Left colon (tissue), 2 donors: Measurements from ENCODE around the gene CNPPD1. TPM values are rescaled to one million over a fixed set of nuclear protein-coding genes. Genes with fewer than 3 reads are reported as not detected.
A peak's percentile ranks its signal among the peaks of the same experiment; 100 is the strongest.

Experiments
- ATAC-seq: fragments of 200-7000 bp; cut with Tn5 transposase; one replicate; pipeline ENCODE4 v1.9.1; 2020; ENCODE audit warnings: mild to moderate bottlenecking, moderate library complexity
- DNase-seq, 2 donors: peaks; one replicate each; pipeline ENCODE4 v3.0.0-alpha.2; 2020
- intact Hi-C, 2 donors: fragments of 100-400 bp; cut with DNase I in 1 of 2; cut with micrococcal nuclease in 1 of 2; formaldehyde crosslinking; loops; one replicate each; pipeline versions ENCODE4 v1.11.2 to v1.14.0; 2022; cut with DNase I, micrococcal nuclease
- total RNA-seq, 2 donors: library from RNA; stranded (reverse); fragmentation: NEBNext Ultra II Directional; extraction: Animal tissue kit (Norgen Biotek cat#: 25700); gene quantifications; one replicate each; pipeline ENCODE4 v1.2.1, GENCODE V29; 2021
- donor health status: DM: no; HTN: no; CAD: no.
- donor health status: DM: yes; HTN: yes; CAD: no.

Gene CNPPD1
- total RNA-seq, 2 donors from 2014 or later: 119 TPM

DNA sequence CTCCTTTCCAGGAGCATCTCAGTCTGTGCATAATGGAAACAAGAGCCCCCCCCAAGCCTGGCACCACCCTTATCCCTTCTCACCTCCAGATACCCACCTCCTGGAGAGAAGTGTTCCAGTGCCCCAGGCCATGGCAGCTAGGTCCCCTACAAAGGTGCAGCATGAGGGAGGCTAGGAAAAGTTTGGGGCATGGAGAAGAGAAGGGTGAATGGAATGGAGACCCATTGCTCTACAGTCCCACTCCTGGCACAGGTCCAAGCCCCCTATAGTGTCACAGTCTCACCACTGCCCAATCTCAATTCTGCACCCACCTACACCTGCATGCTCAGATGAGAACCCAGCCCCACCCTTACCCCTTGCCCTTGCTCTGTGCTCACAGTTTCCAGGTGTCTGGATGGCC is 7.8 kb downstream of the CNPPD1 start:
- DNase-seq: no peak
- no peak for ATAC-seq
- intact Hi-C loops: loop anchor here in 1 of 2 donors (10.0 kb wide), 1 partner anchor 126 kb away; no protein-coding TSS in a partner anchor

DNA sequence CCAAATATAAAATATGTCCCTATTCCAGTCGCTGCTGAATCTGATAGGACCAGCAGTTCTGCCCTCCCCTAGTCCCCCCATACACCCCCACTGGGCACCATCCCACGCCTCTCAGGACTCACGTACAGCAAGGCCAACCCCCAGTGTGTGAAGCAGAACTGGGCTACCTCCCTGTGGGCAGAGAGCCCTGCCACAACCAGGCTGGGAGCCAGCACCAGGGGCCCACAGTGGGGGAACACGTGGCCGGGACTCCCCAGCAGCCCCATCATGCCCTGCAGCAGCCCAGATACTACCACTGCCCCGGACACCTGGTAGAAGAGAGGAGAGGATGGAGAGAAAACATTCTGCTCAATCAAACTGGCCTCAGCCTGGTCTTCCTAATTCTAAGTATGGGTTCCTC is 8.2 kb downstream of the CNPPD1 start:
- DNase-seq (no peak), ATAC-seq (no peak)
- intact Hi-C loops: loop anchor here in 1 of 2 donors (10.0 kb wide), 1 partner anchor 126 kb away; no protein-coding TSS in a partner anchor

DNA sequence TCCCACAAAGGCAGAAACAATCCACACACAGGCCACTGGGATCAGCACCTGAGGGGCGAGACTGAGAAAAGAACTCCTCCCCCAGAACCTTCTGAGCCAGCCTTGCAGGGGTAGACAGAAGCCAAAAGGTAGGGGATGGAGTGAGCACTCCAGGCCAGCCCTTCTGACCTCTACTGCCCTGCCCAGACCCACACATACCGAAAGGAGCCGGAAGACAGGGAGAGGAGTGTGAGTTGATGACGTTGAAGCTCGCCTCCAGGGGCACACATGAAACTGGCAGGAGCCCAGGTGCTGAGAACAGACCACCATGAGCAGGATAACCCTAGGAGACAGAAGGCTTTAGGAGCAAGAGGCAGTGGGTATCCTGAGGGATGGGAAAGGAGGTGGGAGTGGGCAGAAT is 8.7 kb downstream of the CNPPD1 start:
- ATAC-seq: no peak
- DNase-seq: no peak
- intact Hi-C loops: loop anchor here in 1 of 2 donors (10.0 kb wide), 1 partner anchor 127 kb away; no protein-coding TSS in a partner anchor

DNA sequence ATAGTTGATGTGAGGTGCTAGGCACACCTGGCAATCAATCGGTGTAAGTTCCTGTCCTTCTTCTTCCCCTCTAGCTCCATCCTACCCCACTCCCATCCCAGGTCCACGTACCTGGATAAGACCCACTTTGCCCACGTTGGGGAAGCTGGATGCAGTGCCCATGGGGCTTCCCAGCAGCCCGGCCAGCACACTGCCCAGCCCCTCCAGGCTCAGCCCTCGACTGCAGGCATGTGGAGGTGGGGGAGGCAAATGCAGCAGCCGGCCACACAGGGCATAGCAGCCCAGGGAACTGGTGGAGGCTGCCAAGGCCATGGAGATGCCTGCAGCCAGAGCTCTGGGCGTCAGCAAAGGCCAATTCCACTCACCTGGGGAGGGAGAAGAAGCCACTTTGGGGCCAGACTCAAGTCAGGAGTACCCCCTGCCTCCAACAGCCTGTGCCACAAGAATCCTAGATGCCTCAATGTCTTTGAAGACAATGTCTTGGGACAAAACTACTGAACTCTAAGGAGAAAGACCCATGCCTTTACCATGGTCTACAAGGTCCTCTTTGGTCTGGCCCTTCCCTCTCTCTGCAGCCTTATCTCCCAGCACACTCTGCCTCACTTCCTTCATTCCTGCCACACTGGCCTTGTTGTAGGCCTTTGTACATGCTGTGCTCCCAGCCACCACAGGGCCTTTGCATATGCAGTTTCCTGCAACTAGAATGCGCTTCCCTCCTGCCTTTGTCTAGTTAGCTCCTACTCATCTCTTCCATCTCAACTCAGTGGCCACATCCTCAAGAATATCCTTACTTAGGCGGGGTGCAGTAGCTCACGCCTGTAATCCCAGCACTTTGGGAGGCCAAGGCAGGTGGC is 11.4 kb downstream of the CNPPD1 start:
- no peak for DNase-seq
- intact Hi-C loops: loop anchor here in 1 of 2 donors (10.0 kb wide), 1 partner anchor 130 kb away; no protein-coding TSS in a partner anchor
- ATAC-seq: no peak

DNA sequence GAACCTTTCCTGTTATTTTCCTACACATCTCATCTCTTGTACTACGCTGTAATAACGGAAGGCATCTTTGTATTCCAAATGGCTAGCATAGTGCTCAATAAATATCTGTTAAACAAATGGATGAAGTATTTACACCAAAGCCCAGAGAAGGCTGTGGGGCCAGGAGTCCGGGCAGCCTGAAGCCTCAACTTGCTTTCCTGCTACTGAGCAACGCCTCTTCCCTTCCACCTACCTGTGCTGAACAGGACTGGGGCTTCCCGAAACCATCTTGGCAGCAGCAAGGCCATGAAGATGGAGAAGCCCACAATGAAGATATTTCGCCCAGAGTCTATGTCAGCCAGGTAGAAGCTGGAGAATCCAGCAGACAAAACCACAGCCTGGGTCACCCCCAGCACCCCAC is 13.6 kb downstream of the CNPPD1 start:
- intact Hi-C loops: loop anchor here in 1 of 2 donors (10.0 kb wide), 1 partner anchor 132 kb away; no protein-coding TSS in a partner anchor
- no peak for ATAC-seq
- no peak for DNase-seq

DNA sequence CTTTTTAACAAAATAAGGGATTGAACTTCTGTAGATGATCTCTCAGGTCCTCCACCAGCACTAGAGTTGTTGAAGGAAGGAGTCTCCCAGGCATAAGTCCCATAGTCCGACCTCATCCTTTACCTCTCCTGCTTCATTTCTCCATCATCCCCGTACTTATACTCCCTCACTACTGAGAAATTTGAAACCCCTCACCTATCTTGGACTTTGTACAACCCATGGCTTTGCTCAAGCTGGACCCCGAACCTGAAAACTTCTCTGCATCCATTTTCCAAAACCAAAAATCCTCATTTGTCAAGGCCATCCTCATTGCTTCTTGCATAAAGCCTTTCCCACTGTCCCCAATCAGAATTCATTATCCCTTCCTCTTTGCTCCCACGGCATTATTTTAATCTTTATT is 15.6 kb downstream of the CNPPD1 start:
- ATAC-seq: no peak
- intact Hi-C loops: loop anchor here (2.0 to 10.0 kb wide), 2 partner anchors 134 to 138 kb away; no protein-coding TSS in a partner anchor
- DNase-seq: no peak

DNA sequence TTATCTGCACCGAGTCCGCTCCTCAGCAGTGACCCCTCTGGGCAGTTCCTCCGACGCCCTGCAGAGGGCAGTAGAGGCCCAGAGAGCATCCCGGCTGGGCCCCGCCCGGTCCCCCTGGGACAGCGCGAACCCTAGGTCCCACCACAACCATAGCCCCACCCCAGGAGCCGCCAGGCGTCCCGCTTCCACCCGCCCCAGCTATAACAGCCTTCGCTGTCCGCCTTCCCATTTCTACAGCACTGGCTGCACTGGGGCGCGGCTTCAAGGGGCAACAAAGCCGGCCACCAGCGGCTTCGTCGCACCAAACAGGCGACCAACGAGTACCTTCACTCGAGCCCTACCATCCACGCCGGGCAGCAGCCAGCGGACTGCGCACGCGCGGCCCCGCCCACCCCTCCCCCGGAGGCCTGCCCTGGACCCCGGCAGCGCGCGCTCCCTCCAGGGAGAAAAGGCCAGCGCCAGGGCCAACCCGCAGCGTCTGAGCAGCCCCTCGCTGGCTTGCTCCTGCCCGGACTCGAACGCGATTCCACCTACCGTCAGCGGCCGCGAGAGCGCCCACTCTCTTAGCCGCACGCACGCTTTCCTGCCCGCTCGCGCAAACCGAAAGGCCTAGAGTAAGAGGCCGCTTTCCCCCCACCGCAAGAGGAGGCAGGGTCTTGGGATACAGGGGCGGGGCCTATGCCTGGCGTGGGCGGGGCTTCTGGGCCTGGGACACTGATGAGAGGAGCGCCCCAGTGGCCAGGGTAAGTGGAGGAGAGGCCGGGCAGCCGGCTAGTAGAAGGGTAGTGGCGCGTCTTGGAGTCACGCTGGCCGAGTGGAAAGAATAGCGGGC is 16.3 kb downstream of the CNPPD1 start, which contains the start of gene NHEJ1:
NHEJ1 (minus strand) TSS at position 630 of the 832 bp plus-strand sequence. CDS start 2,453 bp downstream, outside the sequence.
- intact Hi-C loops: loop anchor here (2.0 to 10.0 kb wide), 2 partner anchors 134 to 138 kb away; no protein-coding TSS in a partner anchor
- ATAC-seq: peak; percentile 96
- DNase-seq: peak; percentile 98 to 99

DNA sequence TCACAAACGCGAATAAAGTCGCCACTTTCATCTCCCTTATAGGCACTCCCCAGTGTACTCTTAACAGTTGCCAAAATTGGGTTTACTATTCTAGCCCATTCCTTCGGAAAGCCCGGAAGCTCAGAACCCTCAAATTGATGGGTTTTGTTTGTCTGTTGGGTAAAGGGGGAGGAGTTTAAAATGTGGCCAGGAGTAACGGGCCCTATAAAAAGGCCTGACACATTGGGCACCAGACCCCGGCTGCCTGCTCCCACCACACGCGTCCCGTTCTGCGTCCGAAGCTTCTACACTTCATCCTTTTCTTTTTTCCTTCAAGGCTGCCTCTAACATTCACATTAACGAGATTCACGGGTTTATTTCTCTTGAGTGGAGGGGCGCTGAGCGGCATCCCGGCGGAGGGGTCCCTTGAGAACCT is 16.9 kb downstream of the CNPPD1 start:
- ATAC-seq (no peak), DNase-seq (no peak)
- intact Hi-C loops: loop anchor here (2.0 to 10.0 kb wide), 4 partner anchors 105 to 139 kb away; no protein-coding TSS in a partner anchor

DNA sequence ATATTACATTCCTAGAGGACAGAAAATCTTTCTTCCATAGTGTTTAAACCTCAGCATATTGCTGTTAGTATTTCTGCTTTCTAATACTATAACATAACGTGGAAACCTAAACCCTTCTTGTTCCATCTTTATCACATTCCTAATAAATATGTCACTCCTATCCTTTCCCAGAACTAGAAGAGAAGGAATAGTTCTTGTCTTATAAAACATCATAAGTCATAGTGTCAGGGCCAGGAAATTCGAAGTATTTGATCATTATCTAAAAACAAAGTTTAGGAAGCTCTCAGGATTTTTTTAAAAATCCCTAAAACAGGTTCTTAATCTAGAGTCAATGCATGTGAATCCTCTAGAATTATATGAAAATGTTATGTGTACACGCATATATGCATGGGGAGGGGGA is 18.1 kb downstream of the CNPPD1 start:
- DNase-seq (no peak), ATAC-seq (no peak)
- intact Hi-C loops: loop anchor here in 1 of 2 donors (10.0 kb wide), 2 partner anchors 104 to 134 kb away; no protein-coding TSS in a partner anchor

DNA sequence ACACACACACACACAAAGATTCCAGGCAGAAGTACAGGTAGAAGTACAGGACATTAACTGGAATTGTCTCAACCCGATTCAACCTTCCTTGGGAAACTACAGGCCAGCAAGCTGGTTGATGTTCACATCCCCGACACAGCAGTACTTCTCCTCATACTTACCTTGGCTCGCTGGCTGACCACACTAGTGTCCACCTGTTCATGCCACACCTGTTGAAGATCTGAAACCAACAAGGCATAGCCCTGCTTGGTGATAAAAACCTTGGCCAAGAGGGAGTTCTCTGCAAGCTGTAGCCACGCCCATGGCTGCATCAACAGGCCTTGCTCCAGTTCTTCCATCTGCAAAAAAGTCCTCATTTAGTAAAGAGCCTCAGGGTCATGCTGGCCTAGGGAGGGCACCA is 18.7 kb downstream of the CNPPD1 start:
- intact Hi-C loops: loop anchor here in 1 of 2 donors (10.0 kb wide), 2 partner anchors 103 to 133 kb away; no protein-coding TSS in a partner anchor
- no peak for DNase-seq
- ATAC-seq: no peak

DNA sequence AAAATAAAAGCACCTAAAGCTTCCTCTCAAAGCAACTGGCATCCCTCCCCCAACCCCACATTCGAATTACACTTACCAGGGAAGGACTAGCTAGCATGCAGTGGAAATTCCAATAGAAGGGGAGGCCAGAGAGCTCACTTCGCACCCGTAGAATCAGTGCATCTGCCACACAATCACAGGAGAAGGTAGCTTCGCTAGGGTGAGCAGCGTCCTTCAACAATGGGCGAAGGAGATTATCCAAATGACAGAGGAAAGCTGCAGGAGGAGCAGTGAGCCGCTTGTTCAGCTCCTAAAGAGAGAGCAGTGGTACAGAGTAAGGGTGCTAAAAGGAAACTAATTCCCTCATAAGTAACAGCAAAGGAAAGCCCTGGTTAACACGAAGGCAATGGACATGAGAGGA is 19.3 kb downstream of the CNPPD1 start:
- ATAC-seq: no peak
- intact Hi-C loops: loop anchor here in 1 of 2 donors (10.0 kb wide), 2 partner anchors 103 to 133 kb away; no protein-coding TSS in a partner anchor
- no peak for DNase-seq

DNA sequence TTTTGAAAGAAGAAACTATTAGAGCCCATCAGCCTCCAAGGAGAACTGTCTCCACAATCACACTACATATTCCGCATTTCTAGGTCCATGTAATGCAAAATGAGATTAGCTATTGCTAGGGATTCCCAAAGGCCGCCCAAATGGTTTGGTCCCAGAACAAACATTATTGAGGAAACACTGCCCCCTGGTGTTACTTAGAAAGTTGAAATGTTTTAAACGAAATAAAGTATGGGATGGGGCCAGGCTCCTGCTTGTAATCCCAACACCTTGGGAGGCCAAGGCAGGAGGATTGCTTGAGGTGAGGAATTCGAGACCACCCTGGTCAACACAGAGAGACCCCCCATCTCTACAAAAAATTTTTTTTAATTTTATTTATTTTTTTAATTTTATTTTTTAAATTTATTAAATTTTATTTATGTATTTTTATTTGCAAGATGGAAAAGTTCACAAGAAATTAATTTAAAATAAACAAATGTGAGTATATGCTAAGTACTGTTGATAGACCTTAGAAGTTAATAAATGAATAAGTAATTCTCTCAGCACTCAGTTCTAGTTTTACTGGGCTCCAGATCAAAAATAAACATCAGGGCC is 21.6 kb downstream of the CNPPD1 start:
- ATAC-seq: peak; percentile 75
- intact Hi-C loops: loop anchor here in 1 of 2 donors (10.0 kb wide), 2 partner anchors 100 to 130 kb away; no protein-coding TSS in a partner anchor
- no peak for DNase-seq

DNA sequence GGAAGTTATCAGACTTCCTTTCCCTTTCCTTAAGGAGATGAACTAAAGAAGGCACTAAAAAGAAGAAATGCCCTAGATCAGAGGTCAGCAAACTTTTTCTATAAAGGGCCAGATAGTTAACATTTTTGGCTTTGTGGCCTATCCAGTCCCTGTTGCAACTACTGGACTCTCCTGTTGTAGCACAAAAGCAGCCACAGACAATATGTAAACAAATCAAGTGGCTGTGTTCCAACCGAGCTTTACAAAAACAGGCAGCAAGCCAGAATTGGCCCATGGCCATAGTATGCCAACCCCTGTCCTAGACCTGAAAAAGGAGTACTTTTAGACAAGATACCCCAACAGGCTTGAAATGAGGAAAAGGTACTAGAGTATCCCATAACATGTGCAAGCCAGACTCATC is 27.1 kb downstream of the CNPPD1 start:
- intact Hi-C loops: loop anchor here (10.0 kb wide), 2 partner anchors 95 to 125 kb away; no protein-coding TSS in a partner anchor
- ATAC-seq (peak; percentile 19), DNase-seq (no peak)

DNA sequence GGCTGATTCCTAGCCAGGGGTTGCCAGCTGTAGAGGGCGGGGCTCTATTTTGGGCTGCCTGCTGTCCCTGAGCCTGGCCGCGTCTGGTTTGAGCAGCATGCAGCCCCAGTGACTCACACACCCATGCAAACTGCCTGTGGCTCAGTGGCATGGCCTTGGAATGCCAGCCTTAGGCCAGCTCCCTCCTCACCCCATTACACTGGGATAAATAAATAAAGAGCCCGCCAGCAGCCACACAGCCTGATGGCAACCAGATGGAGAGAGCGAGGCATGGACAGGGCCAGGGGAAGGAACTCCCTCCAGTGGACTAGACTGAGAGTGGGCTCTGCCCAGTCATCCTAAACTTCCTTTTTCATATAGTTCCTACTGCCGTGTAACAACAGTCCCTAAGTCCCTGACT is 34.4 kb downstream of the CNPPD1 start:
- intact Hi-C loops: loop anchor here in 1 of 2 donors (10.0 kb wide), 1 partner anchor 88 kb away; no protein-coding TSS in a partner anchor
- no peak for ATAC-seq
- no peak for DNase-seq

DNA sequence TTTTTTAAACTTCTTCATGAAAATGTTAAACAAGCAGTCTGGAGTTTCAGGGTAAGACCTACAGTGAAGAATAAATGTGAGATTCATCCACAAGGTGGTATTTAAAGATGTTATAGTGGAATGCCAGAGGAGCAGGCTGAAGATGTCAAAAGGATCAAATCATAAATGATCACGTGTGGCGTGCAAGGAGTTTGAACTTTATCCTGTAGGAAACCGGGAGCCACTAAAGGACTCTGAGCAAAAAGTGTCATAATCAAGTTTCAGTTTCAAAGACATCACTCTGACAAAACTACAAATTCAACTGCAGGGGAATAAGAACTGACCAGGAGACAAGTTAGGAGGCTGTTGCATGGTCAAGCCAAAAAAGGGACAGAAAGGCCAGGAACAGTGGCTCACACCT is 36.0 kb downstream of the CNPPD1 start:
- ATAC-seq (peak; percentile 81), DNase-seq (no peak)
- intact Hi-C loops: loop anchor here in 1 of 2 donors (10.0 kb wide), 1 partner anchor 86 kb away; no protein-coding TSS in a partner anchor

DNA sequence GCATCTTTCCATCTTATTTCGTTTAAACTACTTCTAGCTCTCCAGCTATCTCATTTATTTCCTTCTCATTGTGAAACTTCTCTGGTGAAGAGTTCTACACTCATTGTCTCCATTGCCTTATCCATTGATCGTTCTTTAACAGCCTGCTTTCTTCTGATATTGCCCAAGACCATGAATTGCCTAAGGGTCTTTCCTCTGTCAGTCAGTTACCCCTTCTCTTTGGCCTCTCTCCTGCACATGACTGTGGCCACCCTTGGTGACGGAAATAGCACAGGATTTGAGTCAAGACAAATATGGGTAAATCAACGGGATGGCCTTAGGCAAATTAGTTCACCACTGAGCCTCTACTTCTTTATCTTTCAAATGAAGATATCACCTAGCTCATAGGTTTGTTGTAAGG is 42.7 kb downstream of the CNPPD1 start:
- DNase-seq: no peak
- intact Hi-C loops: no loop called here
- no peak for ATAC-seq

DNA sequence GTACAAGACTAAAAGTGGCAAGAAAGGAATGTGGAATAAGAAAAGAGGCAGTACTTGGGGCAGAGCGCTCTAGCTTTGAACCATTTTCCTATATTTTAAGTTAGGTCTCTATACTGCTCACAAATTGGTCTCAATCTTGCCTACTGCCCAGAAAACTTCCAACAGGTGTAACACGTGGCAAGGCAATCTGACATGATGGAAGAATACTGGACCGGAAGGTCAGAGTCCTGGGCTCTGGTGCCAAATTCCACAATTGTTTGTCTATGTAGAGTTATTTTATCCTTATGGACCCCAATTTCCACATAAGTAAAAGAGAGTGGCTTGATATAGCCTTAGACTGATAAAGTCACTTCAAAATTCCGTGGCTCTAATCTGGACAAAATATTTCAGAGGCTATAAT is 45.0 kb downstream of the CNPPD1 start:
- no peak for DNase-seq
- ATAC-seq: no peak
- intact Hi-C loops: no loop called here

DNA sequence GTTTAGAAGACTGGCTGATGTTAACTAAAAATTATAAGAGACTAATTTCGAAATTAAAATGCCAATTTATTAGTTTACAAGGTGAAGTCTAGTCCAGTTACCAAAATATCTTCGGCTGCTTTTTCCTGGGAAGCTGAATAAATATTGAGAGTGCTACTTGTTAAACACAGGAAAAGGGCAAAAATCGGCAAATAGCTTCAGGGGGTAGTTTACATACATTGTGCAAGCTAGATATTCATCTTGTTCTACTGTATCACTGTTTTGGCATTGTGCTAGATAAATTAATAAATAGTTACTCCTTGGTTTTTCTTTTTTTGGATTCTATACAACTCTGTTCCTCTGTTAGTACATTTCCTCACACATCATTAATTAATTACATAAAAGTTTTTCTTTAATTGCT is 45.4 kb downstream of the CNPPD1 start:
- no peak for ATAC-seq

More for the DNA sequence above, 45.4 kb downstream of the CNPPD1 start:
- intact Hi-C loops: no loop called here
- no peak for DNase-seq
